GM23248 (cell line): ENCODE measurements around the gene INPP5J.

Experiments used
- EZH2 ChIP-seq: fragments of 200-600 bp; sonication (generic); IDR thresholded peaks from 2 replicates; pipeline ENCODE4 v1.6.1; 2018; ENCODE audit warnings: antibody characterized with exemption, mild to moderate bottlenecking; ENCODE audit not compliant: insufficient read depth, poor library complexity, severe bottlenecking
- EZH2phosphoT487 ChIP-seq: fragments of 200-600 bp; sonication (generic); IDR thresholded peaks from 2 replicates; pipeline ENCODE4 v1.6.1; 2018; ENCODE audit warnings: antibody characterized with exemption, moderate library complexity, mild to moderate bottlenecking, low read depth; ENCODE audit not compliant: insufficient read depth

- TF ChIP-seq EZH2 (no peak), EZH2phosphoT487 (no peak)
These were observed 37.3 kb upstream of the INPP5J start for GRCh38 chr22:31085493-31085824.
